HepG2 (cell line): ENCODE measurements around the gene WDR62. TPM values are rescaled to one million over a fixed set of nuclear protein-coding genes. Genes with fewer than 3 reads are reported as not detected.

Experiments
- ATAC-seq: fragments of 200-7000 bp; cut with Tn5 transposase; 3 replicates; pipeline ENCODE4 v1.9.1; 2020; ENCODE audit warnings: mild to moderate bottlenecking, moderate library complexity
- BruUV-seq: library from RNA; stranded (reverse); fragments of 400-500 nt; replicated peaks from 2 replicates; lab custom pipeline; 2021; lab: Mats Ljungman, UMichigan
- CTCF ChIA-PET: fragments of 300-600 bp; formaldehyde crosslinking; extraction: SDS; loops from one replicate; lab custom pipeline; 2021; ENCODE audit warnings: low total read pairs, inconsistent platforms, low intra/inter-chr PET ratio; lab: Yijun Ruan, JAX
- POLR2A ChIA-PET: fragments of 350-600 bp; sonication (Branson Sonifier 250); formaldehyde crosslinking; loops from one replicate; lab custom pipeline; 2020; ENCODE audit warnings: antibody characterized with exemption, inconsistent platforms; lab: Yijun Ruan, JAX
- DNase-seq: peaks from one replicate; pipeline ENCODE4 v3.0.0-alpha.2; 2015; ENCODE audit warnings: low spot score
- FAIRE-seq: peaks from 3 replicates; lab custom pipeline; 2011; peaks lifted over from hg19 to GRCh38; lab: Jason Lieb, UNC
- H2AFZ ChIP-seq: one replicate; pipeline ENCODE4 v1.6.1; 2011; ENCODE audit warnings: low read length, inconsistent platforms
- H3K27ac ChIP-seq: fragments of 300-600 bp; 3 replicates; pipeline ENCODE4 v1.8.0; 2011; ENCODE audit warnings: mixed run types, mild to moderate bottlenecking, mixed read lengths, low read length, inconsistent platforms; ENCODE audit not compliant: insufficient read depth; ENCODE audit errors: extremely low read length
- H3K27me3 ChIP-seq, 2 experiments: fragments of 200-600 bp in 1 of 2; 2 replicates in 1 of 2; 3 replicates in 1 of 2; pipeline versions ENCODE4 v1.6.0 to v1.8.0; 2011; ENCODE audit warnings: low read length in 2 of 2, mild to moderate bottlenecking in 2 of 2, moderate library complexity in 2 of 2, inconsistent platforms in 1 of 2; ENCODE audit not compliant: insufficient read depth in 2 of 2, control insufficient read depth in 1 of 2
- H3K36me3 ChIP-seq, 2 experiments: fragments of 200-600 bp in 1 of 2; replicated peaks in 1 of 2; 2 replicates in 1 of 2; 3 replicates in 1 of 2; pipeline versions ENCODE4 v1.5.1 to v1.8.0; 2011; ENCODE audit warnings: low read length in 2 of 2, inconsistent platforms in 1 of 2; ENCODE audit not compliant: insufficient read depth in 2 of 2, control insufficient read depth in 1 of 2
- H3K4me1 ChIP-seq: 2 replicates; pipeline ENCODE4 v1.5.1; 2012; ENCODE audit warnings: low read length, inconsistent platforms; ENCODE audit not compliant: insufficient read depth
- H3K4me2 ChIP-seq: 2 replicates; pipeline ENCODE4 v1.6.0; 2011; ENCODE audit warnings: low read depth, low read length, inconsistent platforms
- H3K4me3 ChIP-seq, 3 experiments: fragments of 200-600 bp in 1 of 3; sonication (generic), shearing (Covaris generic) in 1 of 3; replicated peaks in 1 of 3; 2 replicates each; pipeline ENCODE4 v1.5.1; 2011 to 2016; ENCODE audit warnings: low read length in 3 of 3, inconsistent platforms in 2 of 3, low read depth in 2 of 3, mild to moderate bottlenecking in 2 of 3, control low read depth in 1 of 3, mixed read lengths in 1 of 3; ENCODE audit not compliant: insufficient read depth in 1 of 3
- H3K79me2 ChIP-seq: one replicate; pipeline ENCODE4 v1.6.1; 2011; ENCODE audit warnings: low read length, inconsistent platforms; ENCODE audit not compliant: insufficient read depth
- H3K9ac ChIP-seq: 2 replicates; pipeline ENCODE4 v1.6.0; 2011; ENCODE audit warnings: mild to moderate bottlenecking, low read depth, low read length, inconsistent platforms; ENCODE audit not compliant: insufficient read depth
- H3K9me3 ChIP-seq: 2 replicates; pipeline ENCODE4 v1.5.1; 2012; ENCODE audit warnings: mild to moderate bottlenecking, low read length
- H4K20me1 ChIP-seq: 2 replicates; pipeline ENCODE4 v1.6.0; 2011; ENCODE audit warnings: inconsistent platforms, mild to moderate bottlenecking, low read length, moderate library complexity; ENCODE audit not compliant: insufficient read depth
- ARID4A ChIP-seq: sonication (generic); formaldehyde crosslinking; IDR thresholded peaks from 2 replicates; pipeline ENCODE4 v1.5.0; 2020; ENCODE audit warnings: mild to moderate bottlenecking, missing genetic modification reagents, borderline replicate concordance
- CBX1 ChIP-seq: IDR thresholded peaks from one replicate; pipeline ENCODE4 v1.6.1; 2016; ENCODE audit warnings: antibody characterized with exemption, low read depth
- IKZF1 ChIP-seq: fragments of 450-650 bp; IDR thresholded peaks from 2 replicates; pipeline ENCODE4 v1.7.1; 2016
- ISL2 ChIP-seq: sonication (generic); formaldehyde crosslinking; IDR thresholded peaks from 2 replicates; pipeline ENCODE4 v1.5.0; 2020; ENCODE audit warnings: missing genetic modification reagents
- JUND ChIP-seq: sonication (generic); formaldehyde crosslinking; IDR thresholded peaks from 2 replicates; pipeline ENCODE4 v1.8.0; 2022; ENCODE audit warnings: mild to moderate bottlenecking, missing genetic modification reagents
- MXD4 ChIP-seq: IDR thresholded peaks from 2 replicates; pipeline ENCODE4 v1.6.1; 2016; ENCODE audit warnings: mild to moderate bottlenecking, missing biosample characterization, missing genetic modification reagents
- ZBTB3 ChIP-seq: sonication (generic); formaldehyde crosslinking; IDR thresholded peaks from 2 replicates; pipeline ENCODE4 v1.4.0; 2020; ENCODE audit warnings: low read depth, mild to moderate bottlenecking, moderate library complexity, missing genetic modification reagents, borderline replicate concordance
- ZNF251 ChIP-seq: sonication (generic); formaldehyde crosslinking; IDR thresholded peaks from 2 replicates; pipeline ENCODE4 v1.9.0; 2021; ENCODE audit warnings: mild to moderate bottlenecking, missing genetic modification reagents
- ZNF260 ChIP-seq: sonication (generic); formaldehyde crosslinking; IDR thresholded peaks from 2 replicates; pipeline ENCODE4 v1.4.0; 2020; ENCODE audit warnings: missing genetic modification reagents, low read depth, mild to moderate bottlenecking, borderline replicate concordance
- ZNF441 ChIP-seq: sonication (generic); formaldehyde crosslinking; IDR thresholded peaks from 2 replicates; pipeline ENCODE4 v1.7.0; 2021; ENCODE audit warnings: missing genetic modification reagents, borderline replicate concordance
- WGBS: methylation state at CpG from one replicate; pipeline ENCODE4 v1.1.6; 2017; ENCODE audit warnings: low lambda C conversion rate; 5-methylcytosine and 5-hydroxymethylcytosine counted together
- in situ Hi-C: cut with HindIII; loops from 2 replicates; pipeline ENCODE4 v1.10.0; 2017; ENCODE audit warnings: low pct_unique_long_range_greater_than_20kb; ENCODE audit not compliant: extremely low pct_ligation_motif_present
- intact Hi-C: fragments of 100-400 bp; cut with micrococcal nuclease; formaldehyde crosslinking; loops from one replicate; pipeline ENCODE4 v1.10.0; 2022; ENCODE audit not compliant: unreplicated experiment
- polyA plus RNA-seq, 8 experiments: library from polyadenylated mRNA; depleted of rRNA in 3 of 8; stranded (reverse) in 7 of 8; unstranded in 1 of 8; fragments of >200 nt; fragmentation: Illumina TruSeq in 4 of 8; extraction: Trizol in 4 of 8; gene quantifications; 2 replicates each; pipeline versions ENCODE4 v1.2.1 to v1.2.3, GENCODE V29; 2011 to 2016; ENCODE audit warnings: low read depth in 4 of 8, missing spikeins in 1 of 8, mixed read lengths in 1 of 8; ENCODE audit not compliant: insufficient read depth in 1 of 8
- total RNA-seq, 5 experiments: library from RNA; depleted of rRNA; stranded (reverse); fragments of >200 nt; fragmentation: Illumina TruSeq; extraction: Trizol; gene quantifications; 2 replicates each; pipeline ENCODE4 v1.2.3, GENCODE V29; 2016; ENCODE audit warnings: low read depth in 1 of 5
- TF ChIP-seq, protein P1 (sequence below): sonication (generic); formaldehyde crosslinking; conservative IDR thresholded peaks from 2 replicates; pipeline ENCODE4 v1.8.0; 2022; ENCODE audit warnings: low read depth, missing genetic modification reagents
- TF ChIP-seq, protein P2 (sequence below): sonication (generic); formaldehyde crosslinking; IDR thresholded peaks from 2 replicates; pipeline ENCODE4 v1.4.0; 2020; ENCODE audit warnings: low read depth, mild to moderate bottlenecking, missing genetic modification reagents
- TF ChIP-seq, protein P3 (sequence below): sonication (generic); formaldehyde crosslinking; IDR thresholded peaks from 2 replicates; pipeline ENCODE4 v1.5.0; 2020; ENCODE audit warnings: mild to moderate bottlenecking, missing genetic modification reagents

WDR62 gene
- total and polyA plus RNA-seq, 2 of the 13 experiments (the other 11 are each of a cell fraction or from before 2014, with no cell fraction given) = 5.8 to 12.5 TPM

DNA sequence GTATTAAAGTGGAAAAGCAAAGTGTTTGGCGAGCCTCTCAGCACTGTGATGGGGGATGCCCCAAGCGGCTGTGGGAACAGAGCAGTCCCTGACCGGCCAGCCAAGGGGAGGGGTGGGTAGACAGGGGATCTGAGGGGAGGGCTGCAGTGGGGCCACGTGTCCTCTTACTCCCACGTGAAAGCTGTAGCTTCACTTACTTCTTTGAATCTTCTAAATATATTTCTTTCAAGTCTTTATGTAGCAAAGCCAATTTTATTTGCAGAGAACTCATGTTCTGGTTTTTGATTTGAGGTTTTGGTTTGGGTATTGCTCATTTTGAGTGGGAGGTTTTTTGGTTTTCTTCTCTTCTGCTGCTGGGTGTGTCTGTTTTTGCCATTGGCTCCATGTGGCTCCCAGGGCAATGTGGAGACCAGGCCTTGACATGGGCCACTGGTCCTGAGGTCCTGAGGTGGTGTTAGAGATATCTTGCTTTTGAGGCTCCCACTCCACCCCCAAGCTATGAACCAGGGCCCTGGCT, 38.5 kb downstream of the WDR62 start:
- DNase-seq (no peak), FAIRE-seq (no peak), ATAC-seq (no peak)
- Histone ChIP-seq H3K27me3 (no peaks in the 10 kb centered on the region), H3K9ac (no peak overlapping the region), H2AFZ (no peak overlapping the region), H3K79me2 (no peaks in the 10 kb centered on the region), H4K20me1 (no peaks in the 10 kb centered on the region), H3K27ac (no peak overlapping the region), H3K36me3 (peaks cover 16 to 53% of the 10 kb centered on the region in 2 experiments; a peak in 4 of 5 replicates), H3K4me2 (no peak overlapping the region), H3K4me1 (no peaks in the 10 kb centered on the region), H3K9me3 (no peaks in the 10 kb centered on the region), H3K4me3 (no peak overlapping the region)
- ChIA-PET POLR2A (no interaction called here), CTCF (no interaction called here)
- in situ Hi-C loops (no loop called here), intact Hi-C loops (no loop called here)
- no TSS peak for BruUV-seq
- 96% methylated on average over 5 of the region's 5 CpGs for WGBS
- TF ChIP-seq JUND (no peak), IKZF1 (no peak), CBX1 (no peak), MXD4 (CRISPR knock-in tag) (no peak), ZNF251 (CRISPR knock-in tag) (no peak), ZNF441 (CRISPR knock-in tag) (no peak), ZNF260 (CRISPR knock-in tag) (no peak), ISL2 (CRISPR knock-in tag) (no peak), ARID4A (no peak), ZBTB3 (no peak)
- TF ChIP-seq, protein P1, sequence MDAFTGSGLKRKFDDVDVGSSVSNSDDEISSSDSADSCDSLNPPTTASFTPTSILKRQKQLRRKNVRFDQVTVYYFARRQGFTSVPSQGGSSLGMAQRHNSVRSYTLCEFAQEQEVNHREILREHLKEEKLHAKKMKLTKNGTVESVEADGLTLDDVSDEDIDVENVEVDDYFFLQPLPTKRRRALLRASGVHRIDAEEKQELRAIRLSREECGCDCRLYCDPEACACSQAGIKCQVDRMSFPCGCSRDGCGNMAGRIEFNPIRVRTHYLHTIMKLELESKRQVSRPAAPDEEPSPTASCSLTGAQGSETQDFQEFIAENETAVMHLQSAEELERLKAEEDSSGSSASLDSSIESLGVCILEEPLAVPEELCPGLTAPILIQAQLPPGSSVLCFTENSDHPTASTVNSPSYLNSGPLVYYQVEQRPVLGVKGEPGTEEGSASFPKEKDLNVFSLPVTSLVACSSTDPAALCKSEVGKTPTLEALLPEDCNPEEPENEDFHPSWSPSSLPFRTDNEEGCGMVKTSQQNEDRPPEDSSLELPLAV = no peak
- TF ChIP-seq, protein P2, sequence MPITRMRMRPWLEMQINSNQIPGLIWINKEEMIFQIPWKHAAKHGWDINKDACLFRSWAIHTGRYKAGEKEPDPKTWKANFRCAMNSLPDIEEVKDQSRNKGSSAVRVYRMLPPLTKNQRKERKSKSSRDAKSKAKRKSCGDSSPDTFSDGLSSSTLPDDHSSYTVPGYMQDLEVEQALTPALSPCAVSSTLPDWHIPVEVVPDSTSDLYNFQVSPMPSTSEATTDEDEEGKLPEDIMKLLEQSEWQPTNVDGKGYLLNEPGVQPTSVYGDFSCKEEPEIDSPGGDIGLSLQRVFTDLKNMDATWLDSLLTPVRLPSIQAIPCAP (CRISPR knock-in tag) = no peak
- TF ChIP-seq, protein P3, sequence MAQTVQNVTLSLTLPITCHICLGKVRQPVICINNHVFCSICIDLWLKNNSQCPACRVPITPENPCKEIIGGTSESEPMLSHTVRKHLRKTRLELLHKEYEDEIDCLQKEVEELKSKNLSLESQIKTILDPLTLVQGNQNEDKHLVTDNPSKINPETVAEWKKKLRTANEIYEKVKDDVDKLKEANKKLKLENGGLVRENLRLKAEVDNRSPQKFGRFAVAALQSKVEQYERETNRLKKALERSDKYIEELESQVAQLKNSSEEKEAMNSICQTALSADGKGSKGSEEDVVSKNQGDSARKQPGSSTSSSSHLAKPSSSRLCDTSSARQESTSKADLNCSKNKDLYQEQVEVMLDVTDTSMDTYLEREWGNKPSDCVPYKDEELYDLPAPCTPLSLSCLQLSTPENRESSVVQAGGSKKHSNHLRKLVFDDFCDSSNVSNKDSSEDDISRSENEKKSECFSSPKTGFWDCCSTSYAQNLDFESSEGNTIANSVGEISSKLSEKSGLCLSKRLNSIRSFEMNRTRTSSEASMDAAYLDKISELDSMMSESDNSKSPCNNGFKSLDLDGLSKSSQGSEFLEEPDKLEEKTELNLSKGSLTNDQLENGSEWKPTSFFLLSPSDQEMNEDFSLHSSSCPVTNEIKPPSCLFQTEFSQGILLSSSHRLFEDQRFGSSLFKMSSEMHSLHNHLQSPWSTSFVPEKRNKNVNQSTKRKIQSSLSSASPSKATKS = no peak
